A549 (cell line): ENCODE results near the gene TMEM87B.

ENCODE experiments used
- BHLHE40 ChIP-seq: IDR thresholded peaks from 2 replicates; pipeline ENCODE4 v1.6.1; 2012; ENCODE audit warnings: low read depth, low read length, inconsistent platforms
- CTCF ChIP-seq: fragments of >200 bp; sonication (Bioruptor Twin); formaldehyde crosslinking; IDR thresholded peaks from 3 replicates; pipeline ENCODE4 v1.5.1; 2016
- EHMT2 ChIP-seq: fragments of 200-600 bp; sonication (generic); IDR thresholded peaks from 2 replicates; pipeline ENCODE4 v1.6.1; 2016; ENCODE audit warnings: antibody characterized with exemption, low read depth, mild to moderate bottlenecking, moderate library complexity
- EP300 ChIP-seq, 2 experiments: fragments of >200 bp; sonication (Bioruptor Twin); formaldehyde crosslinking; IDR thresholded peaks; 2 replicates in 1 of 2; 3 replicates in 1 of 2; pipeline ENCODE4 v1.6.1; 2016 to 2017
- MAX ChIP-seq: IDR thresholded peaks from 2 replicates; pipeline ENCODE4 v1.6.1; 2012
- MYC ChIP-seq: IDR thresholded peaks from 2 replicates; pipeline ENCODE4 v1.6.1; 2012; ENCODE audit warnings: mild to moderate bottlenecking, inconsistent platforms, low read length, improper control_type of control experiment, borderline replicate concordance
- POLR2A ChIP-seq: IDR thresholded peaks from 2 replicates; pipeline ENCODE4 v1.6.1; 2012; ENCODE audit warnings: mild to moderate bottlenecking, low read length
- RAD21 ChIP-seq, 2 experiments: fragments of >200 bp in 1 of 2; sonication (Bioruptor Twin) in 1 of 2; formaldehyde crosslinking in 1 of 2; IDR thresholded peaks in 1 of 2; conservative IDR thresholded peaks in 1 of 2; 2 replicates in 1 of 2; 3 replicates in 1 of 2; pipeline ENCODE4 v1.6.1; 2012 to 2018; ENCODE audit warnings: inconsistent platforms in 1 of 2
- SREBF2 ChIP-seq: fragments of 450-650 bp; IDR thresholded peaks from 2 replicates; pipeline ENCODE4 v1.6.1; 2014; ENCODE audit warnings: mild to moderate bottlenecking, moderate library complexity

- TF ChIP-seq CTCF (no peak), RAD21 (conservative IDR thresholded peaks at IDR 0.05 in 1 of 2, IDR thresholded peaks at IDR 0.05 in 1 of 2) (no peak), MYC (no peak), MAX (no peak), POLR2A (no peak), EP300 (IDR thresholded peaks at IDR 0.05) (no peak), BHLHE40 (no peak), SREBF2 (no peak), EHMT2 (no peak)
These were observed 101.3 kb downstream of the TMEM87B start for GRCh38 chr2:112156152-112156986.
